ENCODE measurements around the gene ZGRF1. TPM values are rescaled to one million over a fixed set of nuclear protein-coding genes. Genes with fewer than 3 reads are reported as not detected.

ZGRF1 gene
- total RNA-seq, 1 donor from 2014 or later, result 128 TPM

DNA sequence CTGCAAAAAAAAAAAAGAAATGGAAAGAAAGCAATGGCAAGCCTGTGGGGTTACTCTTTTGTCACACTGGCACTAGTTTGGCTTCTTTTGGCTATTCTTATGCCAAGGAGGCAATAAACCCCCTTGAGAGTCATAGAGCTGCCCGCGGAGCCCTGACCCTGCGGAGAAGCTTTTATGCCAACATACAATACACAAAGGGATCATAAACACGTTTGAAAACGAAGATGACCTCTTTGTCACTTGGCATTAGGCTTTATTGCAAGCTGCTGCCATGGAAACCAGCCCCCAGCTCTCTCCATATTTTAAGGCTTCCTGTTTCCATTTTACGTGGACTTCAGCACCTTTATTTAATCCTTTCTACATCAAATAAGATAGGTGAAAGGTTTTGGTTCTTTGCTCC is 128.4 kb downstream of the ZGRF1 start:
- Histone ChIP-seq H3F3A (ENCODE audit: low read depth) (peaks cover 39% of the 10 kb centered on the region), H3K27ac (no peak overlapping the region), H4K20me1 (ENCODE audit: low read depth) (peaks cover 22% of the 10 kb centered on the region), H3K4me2 (peak overlapping the region; percentile 85), H3K9me3 (ENCODE audit: low read depth) (no peaks in the 10 kb centered on the region), H3K4me1 (peaks cover 34% of the 10 kb centered on the region), H3K79me2 (ENCODE audit: low read depth) (no peaks in the 10 kb centered on the region), H3K4me3 (no peak overlapping the region), H2AFZ (replicated peaks) (no peak overlapping the region), H3K36me3 (no peaks in the 10 kb centered on the region), H3K9ac (no peak overlapping the region), H3K27me3 (peaks cover 100% of the 10 kb centered on the region)
- DNase-seq (ENCODE audit: low spot score), result no peak
- H3K36me3 Mint-ChIP-seq, result no peaks in the 10 kb centered on the region
- no peak overlapping the region for H3K4me3 Mint-ChIP-seq
- peaks cover 33% of the 10 kb centered on the region for H3K4me1 Mint-ChIP-seq
- H3K27me3 Mint-ChIP-seq (ENCODE audit: insufficient read depth, low read depth), result peaks cover 58% of the 10 kb centered on the region
- H3K27ac Mint-ChIP-seq, result no peak overlapping the region
- TF ChIP-seq CTCF (IDR thresholded peaks at IDR 0.05), result no peak
- H3K9me3 Mint-ChIP-seq, result peaks cover 3% of the 10 kb centered on the region

DNA sequence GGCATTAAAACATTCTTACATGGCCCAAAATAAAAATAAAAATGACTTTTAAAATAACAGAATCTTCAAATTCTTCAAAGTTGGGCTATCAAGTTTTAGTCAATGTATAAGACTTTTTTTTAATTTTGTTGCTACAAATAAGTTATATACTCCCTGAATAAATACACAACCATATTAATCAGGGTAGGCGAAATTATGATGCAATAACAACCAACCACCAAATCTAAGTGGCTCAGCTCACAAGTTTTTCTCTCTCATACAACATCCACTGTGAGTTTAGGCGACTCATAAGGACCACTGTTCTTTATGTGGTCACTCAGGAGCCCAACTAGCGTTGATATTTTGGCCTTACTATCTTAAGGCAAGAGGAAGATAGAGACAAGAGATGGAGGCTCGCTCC is 131.9 kb downstream of the ZGRF1 start:
- no peak overlapping the region for H3K27ac ChIP-seq
- no peak overlapping the region for H3K4me3 ChIP-seq
- no peak for TF ChIP-seq CTCF (IDR thresholded peaks at IDR 0.05)
- TF ChIP-seq EZH2 (IDR thresholded peaks at IDR 0.05), result no peak
- TF ChIP-seq EZH2phosphoT487 (IDR thresholded peaks at IDR 0.05), result no peak
- no peaks in the 10 kb centered on the region for H3K79me2 ChIP-seq (ENCODE audit: low read depth)
- no peak overlapping the region for H3K27ac Mint-ChIP-seq
- no peaks in the 10 kb centered on the region for H3K9me3 ChIP-seq (ENCODE audit: low read depth)
- H3F3A ChIP-seq (ENCODE audit: low read depth), result peaks cover 13% of the 10 kb centered on the region
- H3K36me3 Mint-ChIP-seq, result no peaks in the 10 kb centered on the region
- H3K9me3 Mint-ChIP-seq, result no peaks in the 10 kb centered on the region
- no peak for DNase-seq (ENCODE audit: low spot score)
- no peak overlapping the region for H3K9ac ChIP-seq
- H3K36me3 ChIP-seq, result no peaks in the 10 kb centered on the region
- H3K4me3 Mint-ChIP-seq, result no peak overlapping the region
- H3K4me1 Mint-ChIP-seq, result peaks cover 18% of the 10 kb centered on the region
- no peak overlapping the region for H3K4me2 ChIP-seq
- no peaks in the 10 kb centered on the region for H4K20me1 ChIP-seq (ENCODE audit: low read depth)
- peaks cover 88% of the 10 kb centered on the region for H3K27me3 ChIP-seq
- H3K4me1 ChIP-seq, result peaks cover 23% of the 10 kb centered on the region
- H3K27me3 Mint-ChIP-seq (ENCODE audit: insufficient read depth, low read depth), result peaks cover 28% of the 10 kb centered on the region
- no peak overlapping the region for H2AFZ ChIP-seq (replicated peaks)

DNA sequence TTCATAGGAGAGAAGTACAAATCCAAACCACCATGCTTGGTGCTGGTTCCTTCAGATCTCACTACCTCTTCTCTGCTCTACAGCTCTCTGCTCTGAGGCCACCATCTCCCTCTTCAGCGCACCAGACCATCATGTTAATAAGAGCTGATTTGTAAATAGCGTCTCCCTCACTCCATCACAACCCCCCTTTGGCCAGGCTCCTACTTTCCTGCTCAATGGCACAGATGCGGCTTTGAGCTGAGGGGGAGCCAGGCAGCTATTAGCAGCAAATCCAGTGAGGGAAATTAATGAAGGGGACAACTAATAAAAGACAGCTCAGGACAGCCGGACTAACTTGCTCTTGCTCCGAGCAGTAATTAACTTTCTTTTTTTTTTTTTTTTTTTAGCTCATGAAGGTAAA is 133.8 kb downstream of the ZGRF1 start:
- Mint-ChIP-seq H3K9me3 (peaks cover under 1% of the 10 kb centered on the region), H3K27me3 (ENCODE audit: insufficient read depth, low read depth) (peaks cover 14% of the 10 kb centered on the region)

More for the DNA sequence above, 133.8 kb downstream of the ZGRF1 start:
- peaks cover 4% of the 10 kb centered on the region for H3K4me1 ChIP-seq
- H3F3A ChIP-seq (ENCODE audit: low read depth), result no peaks in the 10 kb centered on the region
- Mint-ChIP-seq H3K27ac (no peak overlapping the region), H3K4me3 (no peak overlapping the region), H3K36me3 (no peaks in the 10 kb centered on the region), H3K4me1 (peaks cover 1% of the 10 kb centered on the region)
- no peak overlapping the region for H3K4me3 ChIP-seq
- H3K9ac ChIP-seq, result no peak overlapping the region
- no peak overlapping the region for H3K27ac ChIP-seq
- no peaks in the 10 kb centered on the region for H4K20me1 ChIP-seq (ENCODE audit: low read depth)
- H3K9me3 ChIP-seq (ENCODE audit: low read depth), result no peaks in the 10 kb centered on the region
- no peak overlapping the region for H2AFZ ChIP-seq (replicated peaks)
- no peak for DNase-seq (ENCODE audit: low spot score)
- peaks cover 69% of the 10 kb centered on the region for H3K27me3 ChIP-seq
- TF ChIP-seq CTCF (IDR thresholded peaks at IDR 0.05) (no peak), EZH2 (IDR thresholded peaks at IDR 0.05) (no peak), EZH2phosphoT487 (IDR thresholded peaks at IDR 0.05) (no peak)
- H3K4me2 ChIP-seq, result no peak overlapping the region
- no peaks in the 10 kb centered on the region for H3K36me3 ChIP-seq
- H3K79me2 ChIP-seq (ENCODE audit: low read depth), result no peaks in the 10 kb centered on the region
